Measurements from ENCODE around the gene FANCG.

FANCG gene

GRCh38 chr9:35102769-35103659 lies 23.3 kb upstream of the FANCG start, which contains the start of gene STOML2:
STOML2 (minus strand) TSS chr9:35103131; CDS start chr9:35103094, 37 bp downstream.
- peak; percentile 98 for DNase-seq

- DNase-seq: peak; percentile 34
These were observed 22.7 kb upstream of the FANCG start for GRCh38 chr9:35102465-35102768.

- DNase-seq: no peak
These were observed 17.8 kb upstream of the FANCG start for GRCh38 chr9:35097573-35097972.

- peak; percentile 83 for DNase-seq
These were observed 16.5 kb upstream of the FANCG start, which contains the start of gene PIGO for GRCh38 chr9:35096035-35096849. PIGO (minus strand) TSS chr9:35096591; CDS start chr9:35095565, 1,026 bp downstream.

GRCh38 chr9:35091536-35091935 lies 11.8 kb upstream of the FANCG start:
- DNase-seq: no peak

GRCh38 chr9:35089434-35089833 lies 9.7 kb upstream of the FANCG start:
- no peak for DNase-seq

- DNase-seq: no peak
These were observed 5.3 kb upstream of the FANCG start for GRCh38 chr9:35085078-35085477.

GRCh38 chr9:35079041-35079425 lies 709 bp downstream of the FANCG start:
- peak; percentile 17 for DNase-seq

GRCh38 chr9:35078066-35078465 lies 1.7 kb downstream of the FANCG start:
- DNase-seq: no peak

- no peak for DNase-seq
These were observed 2.9 kb downstream of the FANCG start for GRCh38 chr9:35076848-35077247.

GRCh38 chr9:35075358-35075757 lies 4.4 kb downstream of the FANCG start:
- no peak for DNase-seq

- DNase-seq: no peak
These were observed 5.0 kb downstream of the FANCG start for GRCh38 chr9:35074791-35075190.

- no peak for DNase-seq
These were observed 5.6 kb downstream of the FANCG start for GRCh38 chr9:35074141-35074540.

GRCh38 chr9:35073279-35073612 lies 6.5 kb downstream of the FANCG start:
- peak; percentile 16 for DNase-seq

- peak; percentile 100 for DNase-seq
These were observed 7.1 kb downstream of the FANCG start, which contains the start of gene VCP for GRCh38 chr9:35072461-35073278. VCP (minus strand) TSS chr9:35072625; CDS start chr9:35072353, 272 bp downstream.

- DNase-seq: peak; percentile 91
These were observed 7.8 kb downstream of the FANCG start for GRCh38 chr9:35071814-35072460.

- peak; percentile 31 for DNase-seq
These were observed 8.6 kb downstream of the FANCG start for GRCh38 chr9:35070823-35071813.

- no peak for DNase-seq
These were observed 10.7 kb downstream of the FANCG start for GRCh38 chr9:35069020-35069419.

- DNase-seq: no peak
These were observed 12.7 kb downstream of the FANCG start for GRCh38 chr9:35067056-35067455.

- DNase-seq: no peak
These were observed 19.1 kb downstream of the FANCG start for GRCh38 chr9:35060548-35061207.

GRCh38 chr9:35059438-35059837 lies 20.3 kb downstream of the FANCG start:
- DNase-seq: no peak
